NCI-H1105 treated with DMSO at 0.1 percent for 48 hours (cell line): ENCODE measurements around the gene SHISA4.
A peak's percentile ranks its signal among the peaks of the same experiment; 100 is the strongest.
"Not testable (repeated sequence)": the region's sequence is repeated elsewhere in the genome, so short reads cannot be mapped to it uniquely, and the experiment has no call there.

Experiments used
- DNase-seq: peaks from one replicate; lab custom pipeline; 2025; lab: John Stamatoyannopoulos, UW

The SHISA4 gene

GRCh38 chr1:201888282-201889089 lies at the start of gene SHISA4:
Gene SHISA4 (plus strand): TSS chr1:201888898. CDS start chr1:201888995, 97 bp downstream.
- peak; percentile 41 for DNase-seq

GRCh38 chr1:201839089-201839488 lies 49.6 kb upstream of the SHISA4 start:
- not testable (repeated sequence) for DNase-seq

- no peak for DNase-seq
Observed at GRCh38 chr1:201840055-201840454, 48.6 kb upstream of the SHISA4 start.

- no peak for DNase-seq
Observed at GRCh38 chr1:201840490-201840889, 48.2 kb upstream of the SHISA4 start.

- no peak for DNase-seq
Observed at GRCh38 chr1:201841265-201841912, 47.3 kb upstream of the SHISA4 start.

GRCh38 chr1:201842472-201843027 lies 46.1 kb upstream of the SHISA4 start:
- no peak for DNase-seq

GRCh38 chr1:201845331-201846083 lies 43.2 kb upstream of the SHISA4 start:
- DNase-seq = no peak

- DNase-seq = no peak
Observed at GRCh38 chr1:201847150-201847549, 41.5 kb upstream of the SHISA4 start.

- no peak for DNase-seq
Observed at GRCh38 chr1:201848230-201848629, 40.5 kb upstream of the SHISA4 start.

- no peak for DNase-seq
Observed at GRCh38 chr1:201849372-201850052, 39.2 kb upstream of the SHISA4 start.

GRCh38 chr1:201850053-201850397 lies 38.7 kb upstream of the SHISA4 start:
- no peak for DNase-seq

- no peak for DNase-seq
Observed at GRCh38 chr1:201851949-201852348, 36.7 kb upstream of the SHISA4 start.

- not testable (repeated sequence) for DNase-seq
Observed at GRCh38 chr1:201856722-201857121, 32.0 kb upstream of the SHISA4 start.

GRCh38 chr1:201859424-201859823 lies 29.3 kb upstream of the SHISA4 start:
- no peak for DNase-seq

GRCh38 chr1:201861448-201861847 lies 27.2 kb upstream of the SHISA4 start:
- DNase-seq = no peak

GRCh38 chr1:201870397-201870796 lies 18.3 kb upstream of the SHISA4 start:
- no peak for DNase-seq

- no peak for DNase-seq
Observed at GRCh38 chr1:201874672-201875071, 14.0 kb upstream of the SHISA4 start.

GRCh38 chr1:201876148-201876818 lies 12.4 kb upstream of the SHISA4 start:
- no peak for DNase-seq

GRCh38 chr1:201877877-201878401 lies 10.8 kb upstream of the SHISA4 start:
- peak; percentile 56 for DNase-seq

- no peak for DNase-seq
Observed at GRCh38 chr1:201880928-201881571, 7.6 kb upstream of the SHISA4 start.

- DNase-seq = no peak
Observed at GRCh38 chr1:201881617-201882016, 7.1 kb upstream of the SHISA4 start.
